GM18511 (cell line): ENCODE data around the gene CXCL13.
"Not testable (repeated sequence)": the region's sequence is repeated elsewhere in the genome, so short reads cannot be mapped to it uniquely, and the experiment has no call there.

Experiments used
- ATAC-seq: cut with Tn5 transposase; IDR thresholded peaks from one replicate; pipeline ENCODE4 v1.9.1; 2021; ENCODE audit warnings: mild to moderate bottlenecking, moderate library complexity; ENCODE audit not compliant: unreplicated experiment

CXCL13 gene

GRCh38 chr4:77605210-77605902 lies at the start of gene CXCL13:
TSS of gene CXCL13 (plus strand) at chr4:77605820. CDS start at chr4:77605866, 46 bp downstream.
- ATAC-seq, result no peak

- ATAC-seq, result no peak
Measured at GRCh38 chr4:77560170-77560569, 45.5 kb upstream of the CXCL13 start.

GRCh38 chr4:77561720-77562119 lies 43.9 kb upstream of the CXCL13 start:
- ATAC-seq, result not testable (repeated sequence)

GRCh38 chr4:77564231-77564630 lies 41.4 kb upstream of the CXCL13 start:
- no peak for ATAC-seq

- no peak for ATAC-seq
Measured at GRCh38 chr4:77566148-77566547, 39.5 kb upstream of the CXCL13 start.

GRCh38 chr4:77567549-77567948 lies 38.1 kb upstream of the CXCL13 start:
- no peak for ATAC-seq

GRCh38 chr4:77570508-77571214 lies 35.0 kb upstream of the CXCL13 start:
- ATAC-seq, result not testable (repeated sequence)

- no peak for ATAC-seq
Measured at GRCh38 chr4:77576351-77576750, 29.3 kb upstream of the CXCL13 start.

GRCh38 chr4:77578145-77578544 lies 27.5 kb upstream of the CXCL13 start:
- ATAC-seq, result no peak

GRCh38 chr4:77579406-77580076 lies 26.1 kb upstream of the CXCL13 start:
- no peak for ATAC-seq

GRCh38 chr4:77581724-77582123 lies 23.9 kb upstream of the CXCL13 start:
- peak; percentile 80 for ATAC-seq

GRCh38 chr4:77582156-77582555 lies 23.5 kb upstream of the CXCL13 start:
- ATAC-seq, result no peak

- no peak for ATAC-seq
Measured at GRCh38 chr4:77582711-77583110, 22.9 kb upstream of the CXCL13 start.

GRCh38 chr4:77586951-77587383 lies 18.7 kb upstream of the CXCL13 start:
- ATAC-seq, result peak; percentile 99

- no peak for ATAC-seq
Measured at GRCh38 chr4:77590482-77590881, 15.1 kb upstream of the CXCL13 start.

- no peak for ATAC-seq
Measured at GRCh38 chr4:77591532-77591931, 14.1 kb upstream of the CXCL13 start.

GRCh38 chr4:77593101-77593500 lies 12.5 kb upstream of the CXCL13 start:
- ATAC-seq, result no peak

- ATAC-seq, result no peak
Measured at GRCh38 chr4:77593993-77594392, 11.6 kb upstream of the CXCL13 start.

- ATAC-seq, result no peak
Measured at GRCh38 chr4:77595364-77595973, 10.2 kb upstream of the CXCL13 start.

GRCh38 chr4:77599378-77599777 lies 6.2 kb upstream of the CXCL13 start:
- peak; percentile 61 for ATAC-seq
